Lower lobe of right lung (tissue), 2 donors: ENCODE measurements around the gene DIPK2A. TPM values are rescaled to one million over a fixed set of nuclear protein-coding genes. Genes with fewer than 3 reads are reported as not detected.

Source experiments
- ATAC-seq, 2 donors: fragments of 200-7000 bp; cut with Tn5 transposase; one replicate each; pipeline ENCODE4 v1.9.1; 2020 to 2022; ENCODE audit warnings: mild to moderate bottlenecking in 2 of 2, moderate library complexity in 2 of 2
- DNase-seq: peaks from one replicate; pipeline ENCODE4 v3.0.0-alpha.2; 2020
- H3K27ac ChIP-seq: fragments of 200-600 bp; one replicate; pipeline ENCODE4 v1.8.0; 2022
- H3K27me3 ChIP-seq: fragments of 200-600 bp; one replicate; pipeline ENCODE4 v1.8.0; 2022; ENCODE audit warnings: low read depth
- H3K36me3 ChIP-seq: fragments of 200-600 bp; one replicate; pipeline ENCODE4 v1.8.0; 2022; ENCODE audit warnings: mild to moderate bottlenecking
- H3K4me1 ChIP-seq: fragments of 200-600 bp; one replicate; pipeline ENCODE4 v1.8.0; 2022
- H3K4me3 ChIP-seq: fragments of 200-600 bp; one replicate; pipeline ENCODE4 v1.8.0; 2022; ENCODE audit warnings: mild to moderate bottlenecking
- H3K9me3 ChIP-seq: fragments of 200-600 bp; one replicate; pipeline ENCODE4 v1.8.0; 2022
- intact Hi-C: fragments of 100-400 bp; cut with DNase I; formaldehyde crosslinking; loops from one replicate; pipeline ENCODE4 v1.11.0; 2022
- total RNA-seq: library from RNA; stranded (reverse); fragmentation: NEBNext Ultra II Directional; extraction: Animal tissue kit (Norgen Biotek cat#: 25700); gene quantifications from one replicate; pipeline ENCODE4 v1.2.1, GENCODE V29; 2021
- TF ChIP-seq, protein P1 (sequence below): fragments of 200-600 bp; IDR thresholded peaks from one replicate; pipeline ENCODE4 v1.8.0; 2022; ENCODE audit warnings: antibody characterized with exemption, mild to moderate bottlenecking
- donor health status: DM: no; HTN: yes; CAD: no; lungs with severe emphysema.

The DIPK2A gene
- total RNA-seq, 1 donor from 2014 or later: 22.4 TPM

DNA sequence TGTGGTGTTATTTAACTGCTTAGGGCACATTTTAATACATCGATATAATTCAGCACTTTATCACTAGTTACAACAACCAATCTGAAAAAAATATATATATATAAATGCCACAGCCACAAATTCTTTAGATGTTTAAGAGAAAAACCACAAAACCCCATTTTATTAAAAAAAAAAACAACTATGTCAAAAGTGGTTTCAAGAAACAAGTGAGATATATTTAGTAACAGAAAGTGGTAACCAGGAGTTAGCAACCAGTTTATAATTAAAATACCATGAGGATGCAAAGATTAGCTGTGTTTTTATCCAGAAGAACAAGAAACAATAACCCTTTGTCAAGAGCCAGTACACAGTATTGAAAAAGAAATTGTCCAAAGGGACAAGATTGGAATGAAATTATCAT lies 14.8 kb upstream of the DIPK2A start:
- TF ChIP-seq, protein P1, sequence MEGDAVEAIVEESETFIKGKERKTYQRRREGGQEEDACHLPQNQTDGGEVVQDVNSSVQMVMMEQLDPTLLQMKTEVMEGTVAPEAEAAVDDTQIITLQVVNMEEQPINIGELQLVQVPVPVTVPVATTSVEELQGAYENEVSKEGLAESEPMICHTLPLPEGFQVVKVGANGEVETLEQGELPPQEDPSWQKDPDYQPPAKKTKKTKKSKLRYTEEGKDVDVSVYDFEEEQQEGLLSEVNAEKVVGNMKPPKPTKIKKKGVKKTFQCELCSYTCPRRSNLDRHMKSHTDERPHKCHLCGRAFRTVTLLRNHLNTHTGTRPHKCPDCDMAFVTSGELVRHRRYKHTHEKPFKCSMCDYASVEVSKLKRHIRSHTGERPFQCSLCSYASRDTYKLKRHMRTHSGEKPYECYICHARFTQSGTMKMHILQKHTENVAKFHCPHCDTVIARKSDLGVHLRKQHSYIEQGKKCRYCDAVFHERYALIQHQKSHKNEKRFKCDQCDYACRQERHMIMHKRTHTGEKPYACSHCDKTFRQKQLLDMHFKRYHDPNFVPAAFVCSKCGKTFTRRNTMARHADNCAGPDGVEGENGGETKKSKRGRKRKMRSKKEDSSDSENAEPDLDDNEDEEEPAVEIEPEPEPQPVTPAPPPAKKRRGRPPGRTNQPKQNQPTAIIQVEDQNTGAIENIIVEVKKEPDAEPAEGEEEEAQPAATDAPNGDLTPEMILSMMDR: no peak
- Histone ChIP-seq H3K27me3 (no peaks in the 10 kb centered on the region), H3K9me3 (no peaks in the 10 kb centered on the region), H3K4me3 (no peak overlapping the region), H3K27ac (no peak overlapping the region), H3K36me3 (no peaks in the 10 kb centered on the region), H3K4me1 (no peaks in the 10 kb centered on the region)
- no peak for ATAC-seq
- intact Hi-C loops: no loop called here
- DNase-seq: no peak

DNA sequence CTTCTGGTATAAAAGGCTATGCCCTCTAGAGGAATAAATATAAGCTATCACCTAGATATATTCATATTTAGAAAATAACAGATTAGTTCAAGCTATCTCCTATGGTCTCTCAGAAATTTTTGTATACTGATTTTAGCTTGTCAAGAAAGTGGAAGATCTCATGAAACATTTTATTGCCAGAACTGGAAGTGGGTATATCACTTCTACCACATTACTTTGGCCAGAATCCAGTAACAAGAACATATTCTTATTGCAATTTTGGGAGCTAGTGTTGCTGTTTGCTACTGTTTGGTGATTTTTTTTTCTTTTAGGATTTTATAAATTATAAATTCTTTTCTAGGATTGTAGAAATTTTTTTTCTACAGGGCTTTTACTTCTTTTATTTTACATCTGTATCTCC lies 14.2 kb upstream of the DIPK2A start:
- intact Hi-C loops: no loop called here
- Histone ChIP-seq H3K4me1 (no peaks in the 10 kb centered on the region), H3K9me3 (no peaks in the 10 kb centered on the region), H3K27me3 (no peaks in the 10 kb centered on the region), H3K36me3 (no peaks in the 10 kb centered on the region), H3K27ac (no peak overlapping the region), H3K4me3 (no peak overlapping the region)
- DNase-seq: no peak
- no peak for ATAC-seq
- TF ChIP-seq, protein P1: no peak

GRCh38 chr3:143958966-143959365 lies 12.7 kb upstream of the DIPK2A start:
- TF ChIP-seq, protein P1: no peak
- Histone ChIP-seq H3K4me1 (no peaks in the 10 kb centered on the region), H3K27ac (no peak overlapping the region), H3K36me3 (no peaks in the 10 kb centered on the region), H3K9me3 (no peaks in the 10 kb centered on the region), H3K4me3 (no peak overlapping the region), H3K27me3 (no peaks in the 10 kb centered on the region)
- DNase-seq (no peak), ATAC-seq (no peak)
- intact Hi-C loops: no loop called here

DNA sequence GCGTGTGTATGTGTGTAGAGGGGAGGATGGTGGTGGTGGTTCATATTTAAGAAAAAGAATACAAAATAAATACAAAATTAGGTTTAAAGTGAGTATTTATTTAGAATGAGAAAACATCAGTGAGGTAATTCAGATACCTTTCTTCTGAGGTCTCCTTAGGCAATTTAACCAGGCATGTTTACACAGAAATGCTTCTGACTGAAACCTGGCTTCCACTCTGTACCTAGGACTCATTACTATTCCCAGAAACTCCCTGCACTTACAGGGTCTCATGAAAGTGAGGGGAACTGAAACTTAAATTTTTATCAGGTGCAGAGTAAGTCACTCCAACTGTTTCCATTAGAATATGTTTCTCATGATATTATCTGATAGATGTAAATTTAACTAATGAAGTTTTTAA lies 10.3 kb upstream of the DIPK2A start:
- intact Hi-C loops: no loop called here
- TF ChIP-seq, protein P1: no peak
- Histone ChIP-seq H3K9me3 (no peaks in the 10 kb centered on the region), H3K4me1 (no peaks in the 10 kb centered on the region), H3K27me3 (no peaks in the 10 kb centered on the region), H3K4me3 (no peak overlapping the region), H3K27ac (no peak overlapping the region), H3K36me3 (no peaks in the 10 kb centered on the region)
- peak in 1 of 2 donors; percentile 96 for ATAC-seq
- DNase-seq: no peak

GRCh38 chr3:143963946-143964345 lies 7.7 kb upstream of the DIPK2A start:
- H3K4me1 ChIP-seq: no peaks in the 10 kb centered on the region
- intact Hi-C loops: no loop called here
- H3K27me3 ChIP-seq: no peaks in the 10 kb centered on the region
- no peak overlapping the region for H3K4me3 ChIP-seq
- ATAC-seq: no peak
- TF ChIP-seq, protein P1: no peak
- DNase-seq: no peak
- H3K9me3 ChIP-seq: no peaks in the 10 kb centered on the region
- H3K27ac ChIP-seq: no peak overlapping the region
- H3K36me3 ChIP-seq: no peaks in the 10 kb centered on the region
